Neural crest cell (in vitro differentiated cells): ENCODE results near the gene FKBP1B. TPM values are rescaled to one million over a fixed set of nuclear protein-coding genes. Genes with fewer than 3 reads are reported as not detected.
A peak's percentile ranks its signal among the peaks of the same experiment; 100 is the strongest.

Experiments used
- DNase-seq: peaks from one replicate; pipeline ENCODE4 v3.0.0; 2021; ENCODE audit warnings: low read depth, mixed read lengths, low spot score
- H3K27ac Mint-ChIP-seq: one replicate; pipeline ENCODE4 v1.8.0; 2021; ENCODE audit warnings: mild to moderate bottlenecking, mixed read lengths; ENCODE audit not compliant: unreplicated experiment
- H3K27me3 Mint-ChIP-seq: 2 replicates; pipeline ENCODE4 v1.8.0; 2021; ENCODE audit warnings: low read depth, mild to moderate bottlenecking, mixed read lengths
- H3K36me3 Mint-ChIP-seq: 2 replicates; pipeline ENCODE4 v1.8.0; 2021; ENCODE audit warnings: low read depth, mild to moderate bottlenecking, mixed read lengths
- H3K4me1 Mint-ChIP-seq: 2 replicates; pipeline ENCODE4 v1.8.0; 2021; ENCODE audit warnings: mixed read lengths
- H3K4me3 Mint-ChIP-seq: one replicate; pipeline ENCODE4 v1.8.0; 2021; ENCODE audit warnings: mild to moderate bottlenecking, mixed read lengths
- H3K9me3 Mint-ChIP-seq: 2 replicates; pipeline ENCODE4 v1.8.0; 2021; ENCODE audit warnings: mixed read lengths
- total RNA-seq: library from RNA; stranded (reverse); gene quantifications from 2 replicates; pipeline ENCODE4 v1.2.1, GENCODE V29; 2021
- TF ChIP-seq, protein P1 (sequence below): fragments of 200-600 bp; sonication (generic); conservative IDR thresholded peaks from 2 replicates; pipeline ENCODE4 v1.5.0; 2021; ENCODE audit warnings: antibody characterized with exemption, mild to moderate bottlenecking

Gene FKBP1B
- total RNA-seq, 1 donor from 2014 or later, result 22.1 TPM

DNA sequence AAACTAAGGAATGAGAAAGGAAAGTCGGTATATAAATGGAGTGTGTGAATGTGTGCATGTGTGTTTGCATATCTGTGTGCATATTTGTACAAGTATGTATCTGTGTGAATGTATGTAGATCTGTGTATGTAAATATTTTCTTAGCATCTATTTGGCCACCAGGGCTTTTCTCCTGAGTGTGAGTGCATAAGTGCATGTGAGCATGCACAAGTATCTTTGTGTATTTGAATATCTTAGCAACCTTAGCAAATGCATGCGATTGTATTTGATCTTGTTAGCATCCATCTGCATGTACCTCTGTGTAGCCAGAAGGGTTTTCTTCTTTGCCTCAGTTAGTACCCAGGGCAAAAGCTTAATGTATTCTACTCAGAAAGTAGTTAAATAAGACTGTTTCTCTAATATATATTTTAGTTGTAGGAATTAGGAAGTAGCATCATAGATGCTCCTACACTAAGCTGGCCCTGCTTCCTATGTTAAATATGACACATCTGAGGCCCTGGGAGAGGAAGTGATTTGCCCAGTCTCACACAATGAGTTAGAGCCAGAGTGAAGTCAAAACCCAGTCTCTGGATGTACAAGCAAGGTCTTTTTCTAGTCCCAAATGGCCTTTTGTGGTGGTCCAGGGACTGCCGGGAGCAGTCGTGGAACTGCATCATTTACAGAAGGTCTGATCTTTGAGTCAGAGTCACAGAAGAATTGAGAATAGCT, 9.2 kb downstream of the FKBP1B start:
- DNase-seq, result no peak
- H3K4me1 Mint-ChIP-seq, result no peaks in the 10 kb centered on the region
- TF ChIP-seq, protein P1, sequence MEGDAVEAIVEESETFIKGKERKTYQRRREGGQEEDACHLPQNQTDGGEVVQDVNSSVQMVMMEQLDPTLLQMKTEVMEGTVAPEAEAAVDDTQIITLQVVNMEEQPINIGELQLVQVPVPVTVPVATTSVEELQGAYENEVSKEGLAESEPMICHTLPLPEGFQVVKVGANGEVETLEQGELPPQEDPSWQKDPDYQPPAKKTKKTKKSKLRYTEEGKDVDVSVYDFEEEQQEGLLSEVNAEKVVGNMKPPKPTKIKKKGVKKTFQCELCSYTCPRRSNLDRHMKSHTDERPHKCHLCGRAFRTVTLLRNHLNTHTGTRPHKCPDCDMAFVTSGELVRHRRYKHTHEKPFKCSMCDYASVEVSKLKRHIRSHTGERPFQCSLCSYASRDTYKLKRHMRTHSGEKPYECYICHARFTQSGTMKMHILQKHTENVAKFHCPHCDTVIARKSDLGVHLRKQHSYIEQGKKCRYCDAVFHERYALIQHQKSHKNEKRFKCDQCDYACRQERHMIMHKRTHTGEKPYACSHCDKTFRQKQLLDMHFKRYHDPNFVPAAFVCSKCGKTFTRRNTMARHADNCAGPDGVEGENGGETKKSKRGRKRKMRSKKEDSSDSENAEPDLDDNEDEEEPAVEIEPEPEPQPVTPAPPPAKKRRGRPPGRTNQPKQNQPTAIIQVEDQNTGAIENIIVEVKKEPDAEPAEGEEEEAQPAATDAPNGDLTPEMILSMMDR, result no peak
- H3K27ac Mint-ChIP-seq, result no peak overlapping the region
- no peak overlapping the region for H3K4me3 Mint-ChIP-seq
- H3K9me3 Mint-ChIP-seq, result no peaks in the 10 kb centered on the region
- H3K27me3 Mint-ChIP-seq, result no peaks in the 10 kb centered on the region
- no peaks in the 10 kb centered on the region for H3K36me3 Mint-ChIP-seq

GRCh38 chr2:24065341-24065740, 15.8 kb downstream of the FKBP1B start:
- peaks cover 3% of the 10 kb centered on the region for H3K36me3 Mint-ChIP-seq
- DNase-seq, result no peak
- no peak overlapping the region for H3K4me3 Mint-ChIP-seq
- no peaks in the 10 kb centered on the region for H3K4me1 Mint-ChIP-seq
- TF ChIP-seq, protein P1, result no peak
- H3K27me3 Mint-ChIP-seq, result no peaks in the 10 kb centered on the region
- H3K27ac Mint-ChIP-seq, result no peak overlapping the region
- no peaks in the 10 kb centered on the region for H3K9me3 Mint-ChIP-seq

DNA sequence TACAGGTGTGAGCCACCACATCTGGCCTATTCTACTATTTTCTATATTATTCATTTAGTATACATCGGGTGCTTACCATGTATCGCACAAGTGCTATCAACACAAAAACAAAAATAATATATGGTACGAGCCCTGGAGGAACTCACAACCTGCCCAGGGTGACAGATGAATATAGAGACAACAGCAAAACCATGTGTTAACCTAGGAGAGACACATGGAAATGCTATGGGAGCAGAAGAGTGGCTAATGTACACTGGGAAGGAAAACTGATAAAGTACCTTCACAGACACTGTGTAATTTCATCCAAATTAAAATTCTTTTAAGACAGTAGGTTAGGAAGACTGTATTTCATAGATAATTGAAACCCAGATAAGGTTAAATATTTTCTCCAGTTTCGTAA, 22.7 kb downstream of the FKBP1B start:
- Mint-ChIP-seq H3K27ac (no peak overlapping the region), H3K36me3 (peaks cover 3% of the 10 kb centered on the region)

DNA sequence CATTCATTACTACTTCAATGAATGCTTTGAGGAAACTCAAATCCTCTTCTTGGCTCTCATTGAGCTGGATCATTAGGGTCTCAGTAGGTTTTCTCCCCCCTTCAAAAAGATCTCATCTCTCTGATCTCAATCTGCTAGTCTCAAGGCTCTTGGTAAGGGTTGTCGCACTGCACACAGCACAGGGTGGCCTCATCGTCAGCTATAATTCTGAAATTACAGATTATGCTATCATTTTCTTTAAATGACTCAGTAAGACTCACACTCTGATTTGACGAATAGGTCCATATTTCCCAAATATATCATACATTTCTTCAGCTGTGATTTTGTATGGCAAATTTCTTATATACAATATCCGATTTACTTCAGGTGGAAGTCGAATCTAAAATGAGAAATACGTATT, 24.3 kb downstream of the FKBP1B start:
- no peaks in the 10 kb centered on the region for H3K36me3 Mint-ChIP-seq
- DNase-seq, result no peak
- peak overlapping the region; percentile 97 for H3K4me3 Mint-ChIP-seq
- TF ChIP-seq, protein P1, result no peak
- H3K9me3 Mint-ChIP-seq, result no peaks in the 10 kb centered on the region
- H3K27me3 Mint-ChIP-seq, result no peaks in the 10 kb centered on the region
- H3K27ac Mint-ChIP-seq, result no peak overlapping the region
- peaks cover 30% of the 10 kb centered on the region for H3K4me1 Mint-ChIP-seq

More for the DNA sequence above, 22.7 kb downstream of the FKBP1B start:
- Mint-ChIP-seq H3K9me3 (no peaks in the 10 kb centered on the region), H3K4me3 (peak overlapping the region; percentile 70), H3K4me1 (peaks cover 22% of the 10 kb centered on the region), H3K27me3 (no peaks in the 10 kb centered on the region)
- no peak for DNase-seq
- TF ChIP-seq, protein P1, result no peak

DNA sequence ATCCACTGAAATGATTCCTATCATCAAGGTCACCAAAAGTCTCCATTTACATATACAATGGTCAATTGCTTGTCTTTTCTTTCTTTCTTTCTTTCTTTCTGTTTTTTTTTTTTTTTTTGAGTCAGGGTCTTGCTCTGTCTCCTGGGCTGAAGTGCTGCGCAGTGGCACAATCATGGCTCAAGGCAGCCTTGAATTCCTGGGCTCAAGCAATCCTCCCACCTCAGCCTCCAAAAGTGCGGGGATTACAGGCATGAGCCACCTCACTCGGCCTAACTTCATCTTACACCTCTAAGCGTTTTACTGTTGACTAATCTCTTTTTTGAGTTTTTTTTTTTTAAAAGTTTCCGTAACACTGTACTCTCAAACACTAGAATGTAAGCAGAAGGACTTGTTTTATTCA, 25.7 kb downstream of the FKBP1B start:
- no peak overlapping the region for H3K27ac Mint-ChIP-seq
- no peaks in the 10 kb centered on the region for H3K27me3 Mint-ChIP-seq
- TF ChIP-seq, protein P1, result no peak

More for the DNA sequence above, 25.7 kb downstream of the FKBP1B start:
- H3K9me3 Mint-ChIP-seq, result no peaks in the 10 kb centered on the region
- H3K4me3 Mint-ChIP-seq, result peak overlapping the region; percentile 97
- DNase-seq, result no peak
- peaks cover 30% of the 10 kb centered on the region for H3K4me1 Mint-ChIP-seq
- peaks cover 6% of the 10 kb centered on the region for H3K36me3 Mint-ChIP-seq
